NCI-H1436 (cell line): Measurements from ENCODE around the gene ZNF827.

Experiments
- DNase-seq: peaks from one replicate; lab custom pipeline; 2025; lab: John Stamatoyannopoulos, UW

Gene ZNF827

DNA sequence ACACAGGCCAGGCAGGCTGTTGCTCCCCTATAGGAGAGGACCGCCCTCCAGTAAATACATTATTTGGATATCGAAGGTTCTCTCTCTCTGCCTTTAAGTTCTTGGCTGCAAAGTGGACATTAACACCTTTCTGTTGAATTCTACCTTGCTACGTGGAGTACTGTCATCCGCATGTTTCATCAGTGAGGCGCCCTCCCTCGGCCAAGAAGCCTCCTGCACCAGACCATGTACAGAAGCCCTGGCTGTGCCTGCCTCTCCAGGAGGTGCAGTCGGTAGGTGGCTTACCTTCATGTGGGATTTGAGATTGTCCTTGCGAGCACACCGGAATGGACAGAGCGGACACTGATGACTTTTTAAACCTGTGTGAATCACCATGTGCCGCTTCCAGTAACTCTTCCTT lies 46.7 kb downstream of the ZNF827 start:
- no peak for DNase-seq

DNA sequence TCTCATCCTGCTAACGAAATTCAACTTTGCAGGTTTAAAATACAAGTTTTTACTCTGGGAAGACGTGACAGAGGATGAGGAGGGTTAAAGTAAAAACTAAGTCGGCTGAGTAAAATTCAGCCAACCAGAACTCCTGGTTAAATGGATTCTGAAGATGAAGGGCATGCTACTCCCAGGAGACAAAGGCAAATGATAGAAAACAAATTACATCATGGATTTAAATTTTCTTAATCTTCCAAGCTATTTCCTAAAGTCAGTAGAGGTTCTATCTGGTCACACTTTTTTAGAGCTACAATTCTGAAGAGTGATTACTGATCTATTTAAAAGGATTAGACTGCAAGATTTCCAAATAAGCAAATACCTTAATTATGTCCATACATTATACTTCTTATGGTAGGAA lies 47.9 kb downstream of the ZNF827 start:
- DNase-seq, result no peak

DNA sequence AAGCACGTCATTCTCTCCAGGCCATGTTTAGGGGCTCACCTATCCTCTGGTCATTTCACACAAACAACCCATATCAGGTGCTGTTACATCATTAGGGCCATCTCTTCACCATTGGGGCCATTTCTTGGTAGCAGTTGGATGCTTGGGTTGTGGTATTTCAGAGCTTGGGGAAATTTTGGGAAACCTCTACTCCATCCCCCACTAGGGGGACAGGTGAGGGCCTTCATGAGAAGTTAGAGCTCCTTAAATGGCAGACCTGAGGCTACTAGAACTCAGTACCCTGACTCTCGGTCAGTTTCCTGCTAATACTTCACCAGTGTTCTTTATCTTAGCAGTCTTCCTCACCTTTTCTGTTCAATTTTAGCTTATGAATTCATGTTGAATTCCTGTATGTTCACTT lies 50.2 kb downstream of the ZNF827 start:
- DNase-seq, result no peak

DNA sequence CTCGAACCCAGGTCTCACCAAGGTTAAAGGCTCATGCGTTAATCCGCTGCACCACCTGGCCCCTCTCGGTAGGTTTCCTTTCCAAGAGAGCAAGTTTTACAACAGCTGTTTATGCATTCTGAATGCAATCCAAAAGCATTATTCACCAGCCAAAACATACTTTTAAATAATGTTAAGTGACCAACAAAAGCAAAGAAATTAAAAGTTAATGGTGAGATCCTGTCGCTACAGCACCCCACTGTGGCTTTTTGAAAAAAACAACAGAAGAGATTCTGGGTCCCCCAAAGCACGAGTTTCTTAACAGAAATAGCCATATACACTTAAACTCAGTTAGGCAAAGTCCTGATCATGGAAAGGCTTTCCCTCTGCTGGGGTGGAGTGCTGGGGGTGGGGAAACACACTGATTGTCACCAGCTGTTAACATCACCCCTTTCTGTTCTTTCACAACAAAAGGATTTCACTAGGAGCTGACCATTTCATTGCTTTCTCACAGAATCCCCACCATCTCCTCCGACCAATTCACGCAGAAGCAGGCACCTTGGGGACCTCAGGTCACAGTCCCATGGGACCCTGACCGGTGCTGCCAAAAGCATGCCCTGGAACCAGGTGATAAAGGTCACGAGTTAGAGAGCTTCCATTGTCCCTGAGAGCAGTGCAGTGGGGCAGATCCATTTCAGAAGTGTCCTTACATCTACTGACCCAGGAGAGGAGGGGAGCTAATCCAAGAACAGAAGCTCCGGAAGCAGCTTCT lies 51.2 kb downstream of the ZNF827 start:
- no peak for DNase-seq

DNA sequence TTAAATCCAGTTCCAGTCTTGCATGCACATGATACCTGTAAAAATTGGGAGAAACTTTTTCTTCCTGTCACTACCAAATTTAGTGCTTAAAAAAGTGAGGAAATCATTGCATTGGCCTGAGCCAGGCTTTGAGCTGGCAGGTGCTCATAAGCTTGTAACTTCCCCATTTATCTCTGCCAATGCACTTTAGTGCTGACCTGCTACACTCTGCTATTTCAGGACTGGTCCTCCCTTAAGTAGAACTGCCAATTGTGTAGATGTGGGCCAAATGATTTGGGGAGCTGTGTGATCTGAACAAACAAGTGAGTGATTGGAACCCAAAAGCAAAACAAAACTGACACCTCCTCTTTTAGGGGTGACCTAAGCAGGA lies 51.8 kb downstream of the ZNF827 start:
- DNase-seq, result no peak

DNA sequence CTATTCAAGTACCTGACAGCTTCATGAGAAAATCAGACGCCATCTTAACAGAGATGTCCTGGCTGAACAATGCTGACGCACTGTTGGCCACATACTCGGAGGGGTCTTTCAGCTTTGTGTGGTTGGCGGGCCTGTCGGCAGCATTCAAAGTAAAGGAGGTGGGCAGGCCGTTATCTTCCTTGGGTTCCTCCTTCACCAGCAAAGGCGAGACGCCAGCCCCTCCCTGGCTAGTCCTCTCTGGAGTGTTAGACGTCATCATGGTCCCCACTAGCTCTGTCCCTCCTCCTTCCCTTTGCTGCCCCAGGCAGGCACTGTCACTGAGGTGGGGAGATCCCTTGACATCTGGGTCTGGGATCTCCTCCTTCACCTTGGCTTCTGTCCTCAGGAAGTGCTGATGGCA lies 53.0 kb downstream of the ZNF827 start:
- DNase-seq, result no peak

DNA sequence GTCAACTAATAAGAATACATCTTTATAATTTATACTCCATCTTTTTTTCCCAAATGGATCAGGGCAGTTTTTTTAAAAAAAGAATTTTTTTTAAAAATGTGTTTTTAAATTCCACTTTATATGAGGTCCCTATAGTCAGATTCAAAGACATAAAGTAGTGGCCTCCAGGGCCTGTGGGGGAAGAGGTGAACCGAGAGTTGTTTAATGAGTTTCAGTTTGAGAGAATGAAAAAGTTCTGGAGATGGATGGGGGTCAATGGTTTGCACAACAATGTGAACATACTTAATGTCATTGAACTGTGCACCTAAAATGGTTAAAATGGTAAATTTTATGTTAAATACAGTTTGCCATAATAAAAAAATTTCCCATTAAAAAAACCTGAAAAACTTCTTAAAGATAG lies 53.8 kb downstream of the ZNF827 start:
- no peak for DNase-seq

DNA sequence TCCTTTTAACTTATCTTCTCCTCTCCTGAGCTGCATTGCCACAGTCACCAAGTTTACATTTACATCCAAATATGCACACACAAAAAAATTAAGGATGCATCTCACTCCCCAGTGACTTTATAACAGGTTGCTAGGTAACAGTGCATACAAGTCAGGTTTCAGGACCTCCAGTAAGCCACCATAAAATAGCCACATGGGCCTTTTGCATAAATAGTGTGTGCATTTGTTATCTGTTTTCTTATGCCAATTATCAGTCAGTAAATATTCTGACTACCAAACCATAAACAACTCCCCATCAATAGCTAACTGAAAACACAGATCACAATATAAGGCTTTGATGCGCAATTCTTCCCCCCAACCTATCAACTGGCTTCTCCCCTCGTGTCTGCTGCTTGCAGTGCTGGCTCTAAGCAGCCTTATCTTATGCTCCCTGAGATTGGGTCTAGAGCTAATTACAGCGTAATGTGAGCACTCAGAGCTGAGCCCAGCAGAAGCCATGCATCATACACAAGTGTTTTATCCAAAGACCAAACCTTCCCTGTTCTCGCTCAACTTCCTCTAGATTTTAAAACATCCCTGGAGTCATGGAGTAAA lies 55.4 kb downstream of the ZNF827 start:
- DNase-seq, result no peak

DNA sequence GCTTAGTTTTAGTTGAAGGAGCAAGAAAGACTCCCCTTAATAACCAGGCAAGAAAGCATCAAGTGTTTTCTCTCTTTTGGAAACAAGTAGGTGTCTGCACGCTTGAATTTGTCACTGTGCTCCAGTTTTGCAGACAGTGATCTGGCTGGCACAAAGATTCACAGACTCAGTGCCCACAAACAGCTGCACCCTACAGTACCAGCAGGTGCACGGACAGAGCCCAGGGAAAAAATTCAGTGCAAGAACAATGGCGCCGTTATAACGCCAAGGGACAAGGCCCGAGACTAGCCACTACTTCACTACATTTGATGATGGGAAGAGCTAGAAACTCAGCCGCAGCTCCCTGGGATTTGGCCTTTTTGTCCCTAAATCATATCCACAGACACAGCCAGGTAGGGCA lies 56.0 kb downstream of the ZNF827 start:
- no peak for DNase-seq

DNA sequence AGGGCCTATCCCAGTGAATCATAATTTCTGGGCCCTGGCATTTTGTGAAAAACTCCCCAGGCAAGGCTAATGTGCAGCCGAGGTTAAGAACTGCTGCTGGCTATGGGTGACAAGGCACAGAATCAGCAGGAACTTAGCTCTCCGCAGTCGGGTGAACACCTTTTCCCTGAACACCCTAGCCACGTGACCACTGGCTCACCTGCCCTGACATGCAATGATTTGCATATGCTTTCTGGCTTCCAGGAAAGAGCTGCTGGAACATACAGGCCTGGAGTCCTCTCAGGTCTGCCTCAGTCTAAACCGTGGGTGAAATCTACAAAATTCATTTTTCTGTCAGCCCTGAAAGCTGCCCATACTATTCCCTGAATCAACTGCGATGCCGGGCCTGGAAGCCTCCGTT lies 56.6 kb downstream of the ZNF827 start:
- DNase-seq, result peak; percentile 15

DNA sequence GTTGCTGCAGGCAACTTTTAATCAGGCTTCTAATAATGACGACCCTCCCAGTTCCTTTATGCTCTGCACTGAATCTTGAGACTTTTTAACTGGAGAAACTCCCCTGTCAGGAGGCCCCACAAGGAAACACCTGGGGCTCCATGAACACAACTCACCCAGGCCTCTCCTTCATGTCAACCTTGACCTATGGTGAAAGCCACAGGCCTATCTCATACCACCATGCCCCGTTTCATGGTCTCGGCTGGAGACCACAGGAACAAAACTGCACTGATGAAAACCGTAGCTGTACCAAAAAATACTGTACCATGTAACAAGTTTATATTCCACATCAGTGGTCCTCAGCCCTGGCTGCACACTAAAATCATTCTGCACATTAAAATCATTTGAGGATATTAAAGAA lies 57.0 kb downstream of the ZNF827 start:
- DNase-seq, result no peak

DNA sequence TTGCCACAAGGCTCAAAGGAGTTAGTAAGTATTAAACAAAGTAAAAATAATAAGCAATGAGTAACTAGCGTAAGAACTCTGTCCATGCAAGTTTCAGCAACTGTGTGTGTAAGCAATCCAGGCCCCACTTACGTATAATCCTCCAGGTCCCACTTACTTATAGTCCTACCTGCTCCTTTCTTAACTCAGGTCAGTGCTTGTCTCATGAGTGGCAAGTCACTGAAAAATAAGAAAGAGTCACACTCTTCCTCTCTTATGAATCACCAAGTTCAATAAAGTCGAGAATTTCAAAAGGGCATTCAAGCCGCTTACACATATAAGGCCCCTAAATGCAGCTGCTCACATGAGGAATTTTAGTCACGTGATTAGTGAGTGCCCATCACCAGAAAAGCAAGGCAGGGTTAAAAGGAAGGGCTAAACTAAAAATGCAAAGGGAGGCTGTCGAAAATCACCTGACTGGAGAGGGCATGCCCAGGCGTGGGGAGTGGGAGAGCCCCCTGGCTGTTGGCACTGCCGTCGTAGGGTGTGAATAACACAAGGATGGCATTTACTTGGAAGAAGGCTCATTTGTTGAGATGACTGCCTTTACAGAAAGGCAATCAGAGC lies 58.2 kb downstream of the ZNF827 start:
- DNase-seq, result no peak

DNA sequence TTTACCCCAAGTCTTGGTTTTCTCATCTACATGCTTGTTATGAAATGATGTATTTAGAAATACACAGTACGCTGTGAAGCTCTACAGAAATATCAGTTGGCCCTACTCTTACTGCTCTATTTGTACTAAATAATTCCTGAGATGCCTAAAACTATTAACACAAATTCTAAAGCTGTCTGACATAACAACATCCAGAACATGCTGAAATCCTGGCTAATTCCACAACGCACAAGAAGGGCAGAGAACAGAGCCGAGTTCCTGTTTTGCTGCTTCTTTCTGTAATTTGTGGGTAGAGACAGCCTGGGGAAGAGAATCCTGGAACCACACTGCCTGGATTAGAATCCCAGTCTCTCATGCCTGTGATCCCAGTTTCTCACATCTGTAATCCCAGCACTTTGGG lies 59.0 kb downstream of the ZNF827 start:
- no peak for DNase-seq

DNA sequence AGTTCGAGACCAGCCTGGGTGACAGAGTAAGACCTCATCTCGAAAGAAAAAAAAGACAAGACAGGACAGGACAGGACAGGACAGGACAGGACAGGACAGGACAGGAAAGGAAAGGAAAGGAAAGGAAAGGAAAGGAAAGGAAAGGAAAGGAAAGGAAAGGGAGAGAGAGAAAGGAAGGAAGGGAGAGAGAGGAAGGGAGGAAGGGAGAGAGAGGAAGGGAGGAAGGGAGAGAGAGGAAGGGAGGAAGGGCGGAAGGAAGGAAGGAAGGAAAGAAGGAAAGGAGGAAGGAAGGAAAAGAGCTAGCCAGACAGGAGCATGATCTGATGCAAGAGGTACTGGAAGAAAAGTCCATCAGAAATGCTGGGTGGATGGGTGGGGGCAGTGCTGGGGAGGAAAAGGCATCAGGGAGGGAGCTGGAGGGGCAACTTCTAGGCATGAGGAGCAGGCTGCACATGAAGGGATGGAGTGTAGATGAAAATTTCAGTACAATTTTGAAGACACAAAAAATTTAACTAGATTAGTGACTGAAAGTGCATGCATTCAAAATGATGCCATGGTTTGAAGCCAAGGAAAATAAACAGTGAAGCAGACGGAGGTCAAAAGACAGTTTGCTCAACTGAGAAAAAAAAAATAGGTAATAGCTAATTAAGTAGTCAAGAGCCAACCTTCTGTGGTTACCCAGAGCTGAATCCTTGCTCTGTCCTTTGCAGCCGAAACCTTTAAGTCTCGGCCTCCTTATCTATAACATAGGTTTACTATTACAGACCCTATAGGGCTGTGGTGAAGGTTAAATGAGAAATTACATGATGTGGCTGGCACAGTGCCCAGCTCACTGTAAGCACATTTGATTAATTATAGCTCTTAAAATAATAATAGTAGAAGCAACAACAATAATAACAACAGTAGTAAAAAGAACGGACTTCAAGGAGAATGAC lies 59.9 kb downstream of the ZNF827 start:
- DNase-seq, result no peak

DNA sequence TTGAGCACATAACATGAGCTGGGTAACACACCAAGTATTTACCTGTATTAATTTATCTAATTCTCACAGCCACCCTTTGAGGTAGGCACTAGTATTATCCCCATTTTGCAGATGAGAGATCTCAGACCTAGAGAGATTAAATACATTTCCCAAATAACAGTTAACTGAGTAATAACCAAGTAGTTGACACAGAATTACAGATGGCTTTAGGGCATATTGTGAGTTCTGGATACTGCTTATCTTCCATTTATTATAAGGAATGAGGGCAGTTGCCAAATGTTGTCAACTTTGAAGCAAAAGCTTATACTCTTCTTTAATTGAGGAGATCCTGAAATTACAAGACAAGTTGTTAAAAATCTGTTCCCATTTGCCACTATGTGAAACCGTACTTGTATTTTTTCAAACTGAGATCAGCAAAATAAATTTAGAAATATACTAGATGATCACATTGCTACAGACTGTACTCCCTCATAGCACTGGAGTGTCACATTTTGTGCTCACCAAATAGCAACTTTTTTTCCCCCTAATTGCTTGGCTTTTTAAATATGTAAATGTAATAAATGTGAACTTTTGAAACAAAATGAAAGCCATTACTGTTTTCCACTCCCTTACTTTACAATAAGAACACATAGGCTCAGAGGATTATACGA lies 62.0 kb downstream of the ZNF827 start:
- no peak for DNase-seq

DNA sequence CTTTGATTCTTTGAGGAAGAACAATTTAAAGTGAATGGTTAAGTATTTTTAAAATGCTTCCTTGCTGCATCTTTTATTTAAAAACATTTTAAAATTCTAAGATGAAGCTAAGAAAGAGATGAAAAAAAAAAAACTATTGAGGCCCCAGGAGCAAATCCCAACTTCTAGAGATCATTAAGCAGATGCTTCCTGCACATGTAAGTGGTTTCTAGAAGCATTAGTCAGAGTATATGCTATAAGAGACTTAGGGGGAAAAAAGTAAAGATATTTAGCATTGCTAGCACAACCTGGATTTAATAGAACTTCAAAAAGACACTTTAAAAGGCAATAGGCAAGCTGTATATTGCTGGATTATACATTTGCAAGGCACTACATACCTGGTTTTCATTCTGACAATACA lies 64.7 kb downstream of the ZNF827 start:
- DNase-seq, result no peak

DNA sequence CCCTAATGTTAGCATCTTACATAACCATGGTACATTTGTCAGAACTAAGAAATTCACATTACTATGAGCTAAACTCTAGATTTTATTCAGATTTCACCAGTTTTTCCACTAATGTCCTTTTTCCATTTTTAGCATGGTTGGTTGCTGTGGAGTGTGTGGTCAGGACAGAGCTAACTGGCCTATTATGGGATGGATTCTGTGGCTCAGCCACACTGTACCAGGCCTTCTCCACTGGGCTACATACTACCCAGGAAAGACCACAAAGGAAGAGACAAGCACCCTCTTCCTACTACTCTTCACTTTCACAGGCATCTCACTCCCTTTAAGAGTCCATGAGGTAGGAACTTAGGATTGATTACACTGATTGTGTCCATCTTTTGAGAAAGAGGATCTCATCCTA lies 67.4 kb downstream of the ZNF827 start:
- no peak for DNase-seq

DNA sequence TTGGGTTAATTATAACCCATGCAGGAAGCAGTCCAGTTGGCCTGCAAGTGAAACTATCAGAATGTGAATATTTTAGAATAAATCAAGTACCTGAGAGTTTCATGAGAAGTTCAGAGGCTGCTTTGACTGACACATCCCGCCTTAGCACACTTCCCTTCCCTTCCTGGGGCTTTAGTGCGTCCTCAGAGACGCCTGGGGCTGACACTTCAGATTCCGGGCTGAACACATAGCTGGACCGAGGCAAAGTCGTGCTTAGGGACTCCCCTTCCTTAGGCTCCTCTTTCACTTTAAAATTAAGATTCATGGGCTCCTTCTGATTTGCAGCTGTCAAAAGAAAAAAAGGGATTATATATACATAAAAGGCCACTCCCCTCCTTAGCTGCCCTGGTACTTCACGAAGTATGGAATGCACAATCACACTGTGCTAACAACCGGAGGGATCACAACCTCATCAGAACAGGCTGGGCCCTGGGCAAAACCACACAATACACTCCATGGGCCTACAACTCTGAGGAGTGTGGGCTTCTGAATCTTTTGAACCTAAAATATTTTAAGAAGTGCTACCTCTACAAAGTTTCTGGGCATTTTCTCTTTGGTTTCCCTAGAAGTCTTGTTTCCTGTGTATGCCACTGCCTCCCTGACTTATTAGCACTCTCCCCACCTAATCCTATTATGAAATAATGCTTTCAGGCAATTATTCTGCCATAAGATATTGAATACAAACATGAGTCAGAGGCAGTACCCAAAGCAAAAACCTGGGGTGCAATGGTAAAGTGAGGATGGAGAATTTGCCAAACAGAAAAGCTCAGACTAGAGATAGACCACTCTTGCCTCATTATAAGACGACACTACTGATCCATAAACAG lies 68.2 kb downstream of the ZNF827 start:
- DNase-seq, result no peak

DNA sequence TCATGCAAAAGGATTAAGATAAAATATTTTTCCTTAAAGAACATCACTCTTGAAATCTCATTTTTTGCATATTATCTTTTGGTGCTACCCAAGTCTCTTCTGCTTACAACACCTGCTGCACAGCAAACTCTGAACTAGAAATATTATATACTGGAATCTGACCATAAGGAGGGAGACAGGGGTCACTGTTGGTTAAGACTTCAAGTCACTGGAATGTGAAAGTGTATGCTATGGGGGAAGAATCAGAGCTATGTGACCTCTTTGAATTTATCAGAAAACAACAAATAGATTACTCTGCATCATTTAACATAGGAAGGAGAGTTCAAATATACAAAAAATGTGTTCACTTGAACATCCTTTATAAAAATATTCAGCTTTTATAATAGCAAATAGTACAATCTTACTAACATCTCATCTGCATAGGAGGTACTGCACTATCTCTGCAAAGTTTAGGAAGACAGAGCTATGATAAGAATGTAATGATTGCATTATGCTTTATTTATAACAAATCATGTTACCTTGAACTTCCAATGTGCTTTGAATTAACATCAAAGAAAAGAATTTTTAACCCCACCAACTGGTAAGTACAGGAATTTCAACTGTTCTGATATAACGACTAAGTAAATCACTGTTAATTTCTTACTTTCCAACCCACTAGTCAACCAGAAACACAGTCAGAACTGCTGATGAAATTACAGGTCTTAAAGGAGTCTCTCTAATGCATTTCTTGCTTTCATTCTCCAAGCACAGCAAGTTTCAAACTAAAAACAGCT lies 69.8 kb downstream of the ZNF827 start:
- no peak for DNase-seq

DNA sequence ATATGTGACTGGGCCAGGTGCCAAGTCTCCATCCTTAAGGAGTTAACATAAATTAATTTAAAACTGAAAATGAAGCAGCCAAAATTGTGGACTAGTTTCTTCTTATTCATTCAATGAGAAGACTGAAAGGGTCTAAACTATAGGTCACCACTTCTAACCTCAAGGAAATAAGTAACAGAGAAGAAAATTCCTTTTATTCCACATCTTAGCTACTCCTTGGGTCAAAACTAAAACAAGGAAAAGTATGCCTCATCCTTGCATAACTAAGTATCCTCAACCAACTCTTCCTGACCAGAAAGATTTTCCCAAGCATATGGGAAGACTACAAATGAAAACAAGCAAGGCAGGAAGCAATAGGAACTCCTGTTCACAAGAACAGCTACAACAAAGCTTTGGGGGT lies 71.2 kb downstream of the ZNF827 start:
- DNase-seq, result no peak
